Measurements from ENCODE around the gene PLA2G3.

- no peak for TF ChIP-seq CTCF (IDR thresholded peaks at IDR 0.05)
- no peak for TF ChIP-seq EP300 (IDR thresholded peaks at IDR 0.05)
- no peak for TF ChIP-seq POLR2A (IDR thresholded peaks at IDR 0.05)
These were observed 34.9 kb downstream of the PLA2G3 start for GRCh38 chr22:31105282-31105929.

All from ovary (tissue), 3 donors.